Tibial artery (tissue), 4 donors: Measurements from ENCODE around the gene SLC45A3.

Experiments
- DNase-seq, 2 donors: peaks; one replicate each; pipeline ENCODE4 v3.0.0-alpha.2; 2019
- H3K27ac ChIP-seq, 2 donors: fragments of 200-600 bp; sonication (generic) in 1 of 2; 1 replicate in 1 of 2; 2 replicates in 1 of 2; pipeline ENCODE4 v1.5.1; 2018 to 2019; ENCODE audit warnings: mild to moderate bottlenecking in 1 of 2
- H3K27me3 ChIP-seq, 2 donors: fragments of 200-600 bp; sonication (generic) in 1 of 2; one replicate each; pipeline versions ENCODE4 v1.5.1 to v1.6.0; 2016 to 2019
- H3K36me3 ChIP-seq, 3 donors: fragments of 200-600 bp; sonication (generic) in 2 of 3; one replicate each; pipeline ENCODE4 v1.5.1; 2016 to 2019; ENCODE audit warnings: mild to moderate bottlenecking in 2 of 3
- H3K4me1 ChIP-seq, 4 donors: fragments of 200-600 bp; sonication (generic) in 2 of 4; 1 replicate in 3 of 4; 2 replicates in 1 of 4; pipeline ENCODE4 v1.5.1; 2016 to 2019
- H3K4me3 ChIP-seq, 2 donors: fragments of 200-600 bp; sonication (generic) in 1 of 2; 1 replicate in 1 of 2; 2 replicates in 1 of 2; pipeline ENCODE4 v1.5.1; 2018 to 2019; ENCODE audit warnings: mild to moderate bottlenecking in 2 of 2
- H3K9me3 ChIP-seq, 3 donors: fragments of 200-600 bp; sonication (generic) in 1 of 3; one replicate each; pipeline ENCODE4 v1.5.1; 2016 to 2019
- CTCF ChIP-seq, 2 experiments: fragments of 200-600 bp in 1 of 2; fragments of 450-650 bp in 1 of 2; IDR thresholded peaks; one replicate each; pipeline ENCODE4 v1.5.1; 2017 to 2019; ENCODE audit warnings: antibody characterized with exemption in 2 of 2, mild to moderate bottlenecking in 1 of 2, moderate library complexity in 1 of 2
- intact Hi-C: fragments of 100-400 bp; cut with DNase I; formaldehyde crosslinking; loops from one replicate; pipeline ENCODE4 v1.15.0; 2023; ENCODE audit warnings: low total_unique reads

SLC45A3 gene

GRCh38 chr1:205670611-205671430 is 9.5 kb downstream of the SLC45A3 start:
- Histone ChIP-seq H3K27ac (no peak overlapping the region), H3K27me3 (peaks cover 0 to 3% of the 10 kb centered on the region in 2 donors), H3K4me3 (no peak overlapping the region), H3K36me3 (no peaks in the 10 kb centered on the region), H3K9me3 (no peaks in the 10 kb centered on the region), H3K4me1 (peaks cover 0 to 30% (median 7%) of the 10 kb centered on the region in 4 donors)
- DNase-seq: no peak
- intact Hi-C loops: no loop called here
- no peak for TF ChIP-seq CTCF (IDR thresholded peaks at IDR 0.05)

GRCh38 chr1:205670150-205670446 is 10.2 kb downstream of the SLC45A3 start:
- Histone ChIP-seq H3K27ac (no peak overlapping the region), H3K4me1 (peaks cover 0 to 30% (median 7%) of the 10 kb centered on the region in 4 donors), H3K36me3 (no peaks in the 10 kb centered on the region), H3K27me3 (peaks cover 0 to 3% of the 10 kb centered on the region in 2 donors), H3K4me3 (no peak overlapping the region), H3K9me3 (no peaks in the 10 kb centered on the region)
- TF ChIP-seq CTCF (IDR thresholded peaks at IDR 0.05): no peak
- intact Hi-C loops: no loop called here
- no peak for DNase-seq

- Histone ChIP-seq H3K4me1 (peaks cover 0 to 30% (median 10%) of the 10 kb centered on the region in 4 donors), H3K9me3 (no peaks in the 10 kb centered on the region), H3K36me3 (no peaks in the 10 kb centered on the region), H3K4me3 (no peak overlapping the region), H3K27me3 (peaks cover 0 to 3% of the 10 kb centered on the region in 2 donors), H3K27ac (no peak overlapping the region)
- no peak for TF ChIP-seq CTCF (IDR thresholded peaks at IDR 0.05)
- intact Hi-C loops: no loop called here
- no peak for DNase-seq
These were observed 10.8 kb downstream of the SLC45A3 start for GRCh38 chr1:205669341-205670149.

GRCh38 chr1:205668951-205669340 is 11.4 kb downstream of the SLC45A3 start:
- Histone ChIP-seq H3K4me1 (peaks cover 0 to 29% (median 12%) of the 10 kb centered on the region in 4 donors), H3K4me3 (no peak overlapping the region), H3K27ac (no peak overlapping the region), H3K9me3 (no peaks in the 10 kb centered on the region), H3K27me3 (peaks cover 0 to 3% of the 10 kb centered on the region in 2 donors), H3K36me3 (no peaks in the 10 kb centered on the region)
- DNase-seq: no peak
- no peak for TF ChIP-seq CTCF (IDR thresholded peaks at IDR 0.05)
- intact Hi-C loops: no loop called here

- no peaks in the 10 kb centered on the region for H3K36me3 ChIP-seq
- DNase-seq: no peak
- H3K4me3 ChIP-seq: no peak overlapping the region
- H3K27ac ChIP-seq: no peak overlapping the region
- peaks cover 0 to 3% of the 10 kb centered on the region in 2 donors for H3K27me3 ChIP-seq
- intact Hi-C loops: no loop called here
- no peaks in the 10 kb centered on the region for H3K9me3 ChIP-seq
- H3K4me1 ChIP-seq: peaks cover 0 to 23% (median 10%) of the 10 kb centered on the region in 4 donors
- TF ChIP-seq CTCF (IDR thresholded peaks at IDR 0.05): no peak
These were observed 12.2 kb downstream of the SLC45A3 start for GRCh38 chr1:205667909-205668643.
